Neural progenitor cell (in vitro differentiated cells): ENCODE measurements around the gene SYNRG.

Experiments
- EZH2 ChIP-seq: fragments of 200-600 bp; sonication (generic); IDR thresholded peaks from 2 replicates; pipeline ENCODE4 v1.6.1; 2017; ENCODE audit warnings: antibody characterized with exemption, mild to moderate bottlenecking, moderate library complexity
- TF ChIP-seq, protein P1 (sequence below): fragments of 200-600 bp; sonication (generic); IDR thresholded peaks from 2 replicates; pipeline ENCODE4 v1.5.1; 2017; ENCODE audit warnings: antibody characterized with exemption, mild to moderate bottlenecking

DNA sequence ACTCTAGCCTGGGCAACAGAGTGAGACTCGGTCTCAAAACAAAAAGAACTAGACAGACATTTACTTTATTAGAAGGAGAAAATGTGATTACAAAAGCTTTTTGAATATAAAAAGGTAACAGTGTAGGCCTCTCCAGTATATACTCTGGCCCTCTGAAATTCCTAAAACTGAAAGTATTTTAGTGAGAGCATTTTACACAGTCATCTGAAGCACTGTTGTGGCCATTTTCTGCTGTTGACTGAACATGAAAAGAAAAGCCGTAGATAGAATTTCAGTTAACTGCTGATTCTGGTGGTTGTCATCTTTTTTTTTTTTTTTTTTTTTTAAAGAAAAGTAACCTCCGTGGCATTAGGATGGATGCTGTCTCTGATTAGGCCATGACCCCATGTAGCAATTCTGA, 103.9 kb downstream of the SYNRG start:
- TF ChIP-seq, protein P1, sequence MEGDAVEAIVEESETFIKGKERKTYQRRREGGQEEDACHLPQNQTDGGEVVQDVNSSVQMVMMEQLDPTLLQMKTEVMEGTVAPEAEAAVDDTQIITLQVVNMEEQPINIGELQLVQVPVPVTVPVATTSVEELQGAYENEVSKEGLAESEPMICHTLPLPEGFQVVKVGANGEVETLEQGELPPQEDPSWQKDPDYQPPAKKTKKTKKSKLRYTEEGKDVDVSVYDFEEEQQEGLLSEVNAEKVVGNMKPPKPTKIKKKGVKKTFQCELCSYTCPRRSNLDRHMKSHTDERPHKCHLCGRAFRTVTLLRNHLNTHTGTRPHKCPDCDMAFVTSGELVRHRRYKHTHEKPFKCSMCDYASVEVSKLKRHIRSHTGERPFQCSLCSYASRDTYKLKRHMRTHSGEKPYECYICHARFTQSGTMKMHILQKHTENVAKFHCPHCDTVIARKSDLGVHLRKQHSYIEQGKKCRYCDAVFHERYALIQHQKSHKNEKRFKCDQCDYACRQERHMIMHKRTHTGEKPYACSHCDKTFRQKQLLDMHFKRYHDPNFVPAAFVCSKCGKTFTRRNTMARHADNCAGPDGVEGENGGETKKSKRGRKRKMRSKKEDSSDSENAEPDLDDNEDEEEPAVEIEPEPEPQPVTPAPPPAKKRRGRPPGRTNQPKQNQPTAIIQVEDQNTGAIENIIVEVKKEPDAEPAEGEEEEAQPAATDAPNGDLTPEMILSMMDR, result no peak
- no peak for TF ChIP-seq EZH2
